ENCODE data around the gene ZFP90. TPM values are rescaled to one million over a fixed set of nuclear protein-coding genes. Genes with fewer than 3 reads are reported as not detected.
A peak's percentile ranks its signal among the peaks of the same experiment; 100 is the strongest.

Gene ZFP90
- total RNA-seq, 1 donor from 2014 or later, result 19.3 TPM

DNA sequence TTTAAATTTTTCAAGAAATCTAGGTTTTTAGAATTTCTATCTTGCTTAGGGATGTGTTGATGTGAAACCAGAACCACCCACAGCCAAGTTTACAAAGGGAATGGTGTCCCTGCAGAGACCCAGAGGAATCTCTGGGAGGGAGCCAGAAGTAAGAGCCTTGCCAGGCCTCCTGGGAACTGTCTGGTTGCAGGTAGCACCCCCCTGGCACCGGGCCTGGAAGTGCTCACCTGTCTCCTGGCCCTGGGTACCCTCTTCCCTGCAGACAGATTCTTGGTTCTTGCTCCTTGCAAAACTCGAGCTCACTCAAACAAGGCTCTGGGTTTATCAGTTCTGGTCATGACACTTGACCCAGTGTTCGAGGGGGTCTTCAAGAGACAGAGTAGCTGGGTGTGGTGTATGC lies 24.6 kb upstream of the ZFP90 start:
- H3K4me3 ChIP-seq (ENCODE audit: low read length in 3 of 3), result no peak overlapping the region
- no peak overlapping the region for H3K27ac ChIP-seq (ENCODE audit: low read depth, low read length)
- no peaks in the 10 kb centered on the region for H3K36me3 ChIP-seq (ENCODE audit: control insufficient read depth in 3 of 3, insufficient read depth in 3 of 3, low read length in 3 of 3)
- peaks cover 2 to 11% (median 5%) of the 10 kb centered on the region in 3 donors for H3K27me3 ChIP-seq (ENCODE audit: control insufficient read depth in 3 of 3, insufficient read depth in 3 of 3, low read length in 3 of 3)
- H3K9me3 ChIP-seq (ENCODE audit: control insufficient read depth in 3 of 3, low read length in 3 of 3), result no peaks in the 10 kb centered on the region
- peaks cover 0 to 4% (median 0%) of the 10 kb centered on the region in 3 donors for H3K4me1 ChIP-seq (ENCODE audit: control insufficient read depth in 3 of 3, insufficient read depth in 3 of 3, low read length in 3 of 3)
- no peak overlapping the region for H3K9ac ChIP-seq (ENCODE audit: low read depth in 1 of 3, low read length in 3 of 3)

DNA sequence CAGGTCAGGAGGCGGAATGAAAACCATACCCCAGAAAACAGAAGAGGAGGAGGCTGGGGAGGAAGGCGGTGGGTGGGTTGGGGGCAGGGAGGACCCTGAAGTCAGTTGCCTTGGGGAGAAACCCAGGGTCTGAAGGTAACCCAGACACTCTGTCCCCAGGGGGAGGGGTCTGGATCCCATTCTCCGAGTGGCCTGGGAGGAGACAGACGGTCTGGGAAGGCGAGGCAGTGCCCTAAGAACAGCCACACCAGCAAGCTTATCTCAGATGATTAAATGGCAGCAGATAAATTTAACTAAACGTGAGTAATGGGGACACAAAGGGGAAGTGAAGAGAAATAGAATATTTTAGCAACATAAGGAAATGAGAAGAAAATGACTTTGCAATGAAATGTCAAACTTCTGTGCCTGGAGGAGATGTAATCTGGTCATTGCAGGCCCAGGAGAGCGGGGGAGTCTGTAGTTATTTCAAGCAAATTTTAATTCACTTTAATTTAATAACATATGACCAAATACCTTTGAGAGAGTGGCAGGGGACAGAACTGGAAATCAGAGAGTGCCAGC lies 21.4 kb upstream of the ZFP90 start:
- Histone ChIP-seq H3K36me3 (ENCODE audit: control insufficient read depth in 3 of 3, insufficient read depth in 3 of 3, low read length in 3 of 3) (no peaks in the 10 kb centered on the region), H3K4me3 (ENCODE audit: low read length in 3 of 3) (no peak overlapping the region), H3K27me3 (ENCODE audit: control insufficient read depth in 3 of 3, insufficient read depth in 3 of 3, low read length in 3 of 3) (no peaks in the 10 kb centered on the region)

DNA sequence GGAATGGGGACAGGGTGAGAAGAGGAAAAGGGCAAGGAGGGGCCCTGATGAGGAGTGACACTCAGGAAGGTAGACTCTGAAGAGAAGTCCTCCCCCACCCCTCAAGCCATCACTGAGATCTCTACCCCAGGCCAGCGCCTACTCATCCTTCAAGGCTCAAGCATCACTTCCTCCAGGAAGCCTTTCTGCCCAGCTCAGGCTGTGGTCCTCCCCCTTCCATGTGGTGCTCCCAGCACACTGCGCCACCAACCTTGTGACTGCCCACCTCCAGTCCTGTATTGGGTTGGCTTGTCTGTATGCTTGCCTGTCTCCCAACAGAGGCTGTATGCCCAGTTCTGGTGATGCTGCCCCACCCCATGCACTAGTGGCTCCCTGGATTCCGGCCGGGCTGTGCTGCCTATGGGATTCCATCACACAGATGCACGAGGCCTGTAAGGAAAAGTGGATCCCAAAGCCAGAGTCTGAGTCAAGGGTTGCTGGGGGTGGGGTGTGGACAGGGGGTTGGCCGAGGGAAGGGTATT lies 19.8 kb upstream of the ZFP90 start:
- no peaks in the 10 kb centered on the region for H3K36me3 ChIP-seq (ENCODE audit: control insufficient read depth in 3 of 3, insufficient read depth in 3 of 3, low read length in 3 of 3)
- H3K9ac ChIP-seq (ENCODE audit: low read depth in 1 of 3, low read length in 3 of 3), result no peak overlapping the region
- H3K9me3 ChIP-seq (ENCODE audit: control insufficient read depth in 3 of 3, low read length in 3 of 3), result no peaks in the 10 kb centered on the region
- H3K27me3 ChIP-seq (ENCODE audit: control insufficient read depth in 3 of 3, insufficient read depth in 3 of 3, low read length in 3 of 3), result no peaks in the 10 kb centered on the region
- H3K4me3 ChIP-seq (ENCODE audit: low read length in 3 of 3), result no peak overlapping the region
- no peak overlapping the region for H3K27ac ChIP-seq (ENCODE audit: low read depth, low read length)
- peaks cover 0 to 7% (median 5%) of the 10 kb centered on the region in 3 donors for H3K4me1 ChIP-seq (ENCODE audit: control insufficient read depth in 3 of 3, insufficient read depth in 3 of 3, low read length in 3 of 3)

More for the DNA sequence above, 21.4 kb upstream of the ZFP90 start:
- no peak overlapping the region for H3K27ac ChIP-seq (ENCODE audit: low read depth, low read length)
- peaks cover 0 to 7% (median 5%) of the 10 kb centered on the region in 3 donors for H3K4me1 ChIP-seq (ENCODE audit: control insufficient read depth in 3 of 3, insufficient read depth in 3 of 3, low read length in 3 of 3)
- no peak overlapping the region for H3K9ac ChIP-seq (ENCODE audit: low read depth in 1 of 3, low read length in 3 of 3)
- no peaks in the 10 kb centered on the region for H3K9me3 ChIP-seq (ENCODE audit: control insufficient read depth in 3 of 3, low read length in 3 of 3)

GRCh38 chr16:68520649-68521086 lies 18.4 kb upstream of the ZFP90 start:
- H3K27ac ChIP-seq (ENCODE audit: low read depth, low read length), result no peak overlapping the region
- no peaks in the 10 kb centered on the region for H3K27me3 ChIP-seq (ENCODE audit: control insufficient read depth in 3 of 3, insufficient read depth in 3 of 3, low read length in 3 of 3)
- no peak overlapping the region for H3K9ac ChIP-seq (ENCODE audit: low read depth in 1 of 3, low read length in 3 of 3)
- H3K36me3 ChIP-seq (ENCODE audit: control insufficient read depth in 3 of 3, insufficient read depth in 3 of 3, low read length in 3 of 3), result no peaks in the 10 kb centered on the region
- H3K4me3 ChIP-seq (ENCODE audit: low read length in 3 of 3), result peak overlapping the region in 2 of 3 donors; percentile 45 to 48
- H3K9me3 ChIP-seq (ENCODE audit: control insufficient read depth in 3 of 3, low read length in 3 of 3), result no peaks in the 10 kb centered on the region
- H3K4me1 ChIP-seq (ENCODE audit: control insufficient read depth in 3 of 3, insufficient read depth in 3 of 3, low read length in 3 of 3), result peaks cover 0 to 7% (median 5%) of the 10 kb centered on the region in 3 donors

DNA sequence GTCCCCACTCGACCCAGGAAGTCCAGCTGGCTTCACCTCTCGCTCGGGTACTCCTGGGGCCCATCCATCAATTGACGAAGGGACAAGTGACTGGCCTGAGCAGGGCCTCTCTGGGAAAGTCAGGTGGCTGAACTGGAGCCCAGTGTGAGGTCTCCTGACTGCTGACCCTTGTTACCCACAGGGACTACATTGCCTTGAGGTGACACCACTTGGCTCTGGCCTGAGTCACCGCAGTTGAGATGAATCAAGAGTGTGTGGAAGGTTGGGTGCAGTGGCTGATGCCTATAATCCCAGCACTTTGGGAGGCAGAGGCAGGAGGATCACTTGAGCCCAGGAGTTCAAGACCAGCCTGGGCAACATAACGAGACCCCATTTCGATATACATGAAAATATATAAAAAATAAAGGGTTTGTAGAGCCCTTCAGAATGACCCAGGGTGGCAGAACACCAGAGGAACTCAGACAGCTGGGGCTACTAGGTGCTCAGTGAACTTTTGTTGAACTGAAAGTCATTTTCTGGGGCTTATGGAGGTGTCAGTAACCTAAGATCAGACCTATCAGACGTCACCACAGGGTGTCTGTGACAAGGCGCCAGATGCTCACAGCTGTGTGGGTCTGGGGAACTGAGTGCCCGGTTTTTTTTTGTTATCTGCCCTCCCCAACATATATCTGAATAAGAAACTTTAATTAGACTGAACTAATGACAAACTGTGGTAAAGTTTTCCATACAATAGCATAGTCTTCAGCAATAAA lies 14.8 kb upstream of the ZFP90 start:
- Histone ChIP-seq H3K36me3 (ENCODE audit: control insufficient read depth in 3 of 3, insufficient read depth in 3 of 3, low read length in 3 of 3) (no peaks in the 10 kb centered on the region), H3K27me3 (ENCODE audit: control insufficient read depth in 3 of 3, insufficient read depth in 3 of 3, low read length in 3 of 3) (no peaks in the 10 kb centered on the region), H3K27ac (ENCODE audit: low read depth, low read length) (no peak overlapping the region), H3K4me1 (ENCODE audit: control insufficient read depth in 3 of 3, insufficient read depth in 3 of 3, low read length in 3 of 3) (peaks cover 6 to 12% (median 9%) of the 10 kb centered on the region in 3 donors), H3K9ac (ENCODE audit: low read depth in 1 of 3, low read length in 3 of 3) (no peak overlapping the region), H3K4me3 (ENCODE audit: low read length in 3 of 3) (no peak overlapping the region), H3K9me3 (ENCODE audit: control insufficient read depth in 3 of 3, low read length in 3 of 3) (no peaks in the 10 kb centered on the region)

- H3K36me3 ChIP-seq (ENCODE audit: control insufficient read depth in 3 of 3, insufficient read depth in 3 of 3, low read length in 3 of 3), result no peaks in the 10 kb centered on the region
- H3K27me3 ChIP-seq (ENCODE audit: control insufficient read depth in 3 of 3, insufficient read depth in 3 of 3, low read length in 3 of 3), result no peaks in the 10 kb centered on the region
- no peak overlapping the region for H3K9ac ChIP-seq (ENCODE audit: low read depth in 1 of 3, low read length in 3 of 3)
- H3K9me3 ChIP-seq (ENCODE audit: control insufficient read depth in 3 of 3, low read length in 3 of 3), result no peaks in the 10 kb centered on the region
- no peak overlapping the region for H3K27ac ChIP-seq (ENCODE audit: low read depth, low read length)
- no peak overlapping the region for H3K4me3 ChIP-seq (ENCODE audit: low read length in 3 of 3)
- H3K4me1 ChIP-seq (ENCODE audit: control insufficient read depth in 3 of 3, insufficient read depth in 3 of 3, low read length in 3 of 3), result peaks cover 14 to 22% (median 17%) of the 10 kb centered on the region in 3 donors
Measured at GRCh38 chr16:68526143-68526781, 12.8 kb upstream of the ZFP90 start.

- Histone ChIP-seq H3K9me3 (ENCODE audit: control insufficient read depth in 3 of 3, low read length in 3 of 3) (no peaks in the 10 kb centered on the region), H3K27me3 (ENCODE audit: control insufficient read depth in 3 of 3, insufficient read depth in 3 of 3, low read length in 3 of 3) (no peaks in the 10 kb centered on the region), H3K27ac (ENCODE audit: low read depth, low read length) (no peak overlapping the region), H3K9ac (ENCODE audit: low read depth in 1 of 3, low read length in 3 of 3) (no peak overlapping the region), H3K36me3 (ENCODE audit: control insufficient read depth in 3 of 3, insufficient read depth in 3 of 3, low read length in 3 of 3) (no peaks in the 10 kb centered on the region), H3K4me1 (ENCODE audit: control insufficient read depth in 3 of 3, insufficient read depth in 3 of 3, low read length in 3 of 3) (peaks cover 14 to 22% (median 17%) of the 10 kb centered on the region in 3 donors), H3K4me3 (ENCODE audit: low read length in 3 of 3) (no peak overlapping the region)
Measured at GRCh38 chr16:68526782-68527145, 12.3 kb upstream of the ZFP90 start.

GRCh38 chr16:68528233-68528632 lies 10.9 kb upstream of the ZFP90 start:
- no peaks in the 10 kb centered on the region for H3K27me3 ChIP-seq (ENCODE audit: control insufficient read depth in 3 of 3, insufficient read depth in 3 of 3, low read length in 3 of 3)
- H3K9ac ChIP-seq (ENCODE audit: low read depth in 1 of 3, low read length in 3 of 3), result no peak overlapping the region
- peaks cover 14 to 22% (median 17%) of the 10 kb centered on the region in 3 donors for H3K4me1 ChIP-seq (ENCODE audit: control insufficient read depth in 3 of 3, insufficient read depth in 3 of 3, low read length in 3 of 3)
- no peak overlapping the region for H3K27ac ChIP-seq (ENCODE audit: low read depth, low read length)
- no peaks in the 10 kb centered on the region for H3K36me3 ChIP-seq (ENCODE audit: control insufficient read depth in 3 of 3, insufficient read depth in 3 of 3, low read length in 3 of 3)
- H3K9me3 ChIP-seq (ENCODE audit: control insufficient read depth in 3 of 3, low read length in 3 of 3), result no peaks in the 10 kb centered on the region
- no peak overlapping the region for H3K4me3 ChIP-seq (ENCODE audit: low read length in 3 of 3)

- Histone ChIP-seq H3K9ac (ENCODE audit: low read depth in 1 of 3, low read length in 3 of 3) (peak overlapping the region in 1 of 3 donors; percentile 45), H3K4me1 (ENCODE audit: control insufficient read depth in 3 of 3, insufficient read depth in 3 of 3, low read length in 3 of 3) (peaks cover 14 to 22% (median 17%) of the 10 kb centered on the region in 3 donors), H3K9me3 (ENCODE audit: control insufficient read depth in 3 of 3, low read length in 3 of 3) (no peaks in the 10 kb centered on the region), H3K36me3 (ENCODE audit: control insufficient read depth in 3 of 3, insufficient read depth in 3 of 3, low read length in 3 of 3) (no peaks in the 10 kb centered on the region), H3K27me3 (ENCODE audit: control insufficient read depth in 3 of 3, insufficient read depth in 3 of 3, low read length in 3 of 3) (no peaks in the 10 kb centered on the region), H3K27ac (ENCODE audit: low read depth, low read length) (no peak overlapping the region), H3K4me3 (ENCODE audit: low read length in 3 of 3) (peak overlapping the region; percentile 22 to 70 (median 61))
Measured at GRCh38 chr16:68528686-68529379, 10.3 kb upstream of the ZFP90 start.
